GM19463 (cell line): Measurements from ENCODE around the gene ZFX.
"Not testable (repeated sequence)": the region's sequence is repeated elsewhere in the genome, so short reads cannot be mapped to it uniquely, and the experiment has no call there.

Experiments used
- ATAC-seq: cut with Tn5 transposase; IDR thresholded peaks from one replicate; pipeline ENCODE4 v1.9.1; 2021; ENCODE audit warnings: mild to moderate bottlenecking, moderate library complexity; ENCODE audit not compliant: unreplicated experiment

Gene ZFX

DNA sequence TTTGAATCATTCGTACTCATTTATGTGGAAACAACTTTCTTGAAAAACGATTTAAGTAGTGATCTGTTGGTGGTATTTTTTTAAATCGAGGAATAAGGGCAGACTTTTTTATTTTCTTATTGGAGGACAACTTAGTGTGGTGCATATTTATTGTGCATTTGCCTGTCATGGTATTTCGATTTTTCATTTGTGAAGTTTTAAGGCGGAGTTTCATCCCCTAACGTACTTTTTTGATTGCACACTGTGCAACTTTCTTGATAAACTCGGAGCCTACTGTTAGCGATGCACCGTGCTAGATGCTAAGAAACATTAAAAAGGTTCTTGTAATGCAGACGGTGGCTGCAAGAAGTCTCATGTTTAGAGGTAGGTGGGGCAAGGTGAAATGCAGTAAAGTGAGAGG is 1.4 kb downstream of the ZFX start:
- no peak for ATAC-seq

- no peak for ATAC-seq
Observed at GRCh38 chrX:24151513-24151912, 2.0 kb downstream of the ZFX start.

GRCh38 chrX:24153178-24153795 is 3.8 kb downstream of the ZFX start:
- no peak for ATAC-seq

DNA sequence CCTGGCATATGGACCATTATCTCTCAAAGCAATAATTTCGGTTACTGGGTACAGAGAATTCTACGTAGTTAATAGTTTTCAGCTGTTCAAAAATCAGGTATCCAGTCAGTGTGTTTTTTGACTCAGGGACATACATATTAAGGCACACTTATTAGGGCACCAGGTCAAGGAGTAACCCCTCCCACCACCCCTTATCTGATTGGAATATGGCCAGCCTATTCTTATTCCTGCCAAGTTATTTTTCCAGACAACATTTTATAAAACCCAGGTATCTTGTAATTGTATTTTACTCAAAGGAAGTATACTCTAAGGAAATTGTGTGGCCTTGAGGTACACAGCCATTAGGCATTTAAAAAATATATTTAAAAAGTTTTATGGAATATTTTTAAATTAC is 4.3 kb downstream of the ZFX start:
- ATAC-seq: no peak

DNA sequence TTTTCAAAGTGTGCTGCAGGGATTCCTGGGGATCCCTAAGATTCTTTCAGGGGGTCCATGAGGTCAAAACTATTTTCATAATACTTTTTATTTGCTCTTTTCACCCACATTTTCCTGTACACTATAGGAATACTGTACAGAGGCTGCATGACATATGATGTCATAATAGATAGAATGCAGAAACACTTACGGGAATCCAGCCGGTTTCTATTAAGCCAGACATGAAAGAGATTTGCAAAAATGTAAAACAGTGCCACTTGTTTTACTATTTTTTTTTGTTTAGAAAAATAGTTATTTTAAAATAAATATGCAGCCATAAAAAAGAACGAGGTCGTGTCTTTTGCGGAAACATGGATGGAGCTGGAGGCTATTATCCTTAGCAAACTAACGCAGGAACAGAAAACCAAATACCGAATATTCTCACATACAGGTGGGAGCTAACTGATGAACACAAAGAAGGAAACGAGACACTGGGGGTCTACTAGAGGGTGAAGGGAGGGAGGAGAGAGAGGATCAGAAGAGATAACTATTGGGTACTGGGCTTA is 5.0 kb downstream of the ZFX start:
- ATAC-seq: no peak

DNA sequence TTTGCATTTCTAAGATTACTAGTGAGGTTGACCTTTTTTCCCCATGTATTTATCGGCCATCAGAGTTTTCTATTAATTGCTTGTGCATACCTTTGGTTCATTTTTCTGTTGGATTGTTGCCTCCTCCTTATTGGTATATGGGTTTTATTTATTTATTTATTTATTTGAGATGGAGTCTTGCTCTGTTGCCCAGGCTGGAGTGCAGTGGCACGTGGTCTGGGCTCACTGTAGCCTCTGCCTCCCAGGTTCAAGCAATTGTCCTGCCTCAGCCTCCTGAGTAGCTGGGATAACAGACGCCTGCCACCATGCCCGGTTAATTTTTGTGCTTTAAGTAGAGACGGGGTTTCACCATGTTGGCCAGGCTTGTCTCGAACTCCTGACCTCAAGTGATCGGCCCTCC is 6.2 kb downstream of the ZFX start:
- not testable (repeated sequence) for ATAC-seq

- ATAC-seq: no peak
Observed at GRCh38 chrX:24156177-24156576, 6.6 kb downstream of the ZFX start.

DNA sequence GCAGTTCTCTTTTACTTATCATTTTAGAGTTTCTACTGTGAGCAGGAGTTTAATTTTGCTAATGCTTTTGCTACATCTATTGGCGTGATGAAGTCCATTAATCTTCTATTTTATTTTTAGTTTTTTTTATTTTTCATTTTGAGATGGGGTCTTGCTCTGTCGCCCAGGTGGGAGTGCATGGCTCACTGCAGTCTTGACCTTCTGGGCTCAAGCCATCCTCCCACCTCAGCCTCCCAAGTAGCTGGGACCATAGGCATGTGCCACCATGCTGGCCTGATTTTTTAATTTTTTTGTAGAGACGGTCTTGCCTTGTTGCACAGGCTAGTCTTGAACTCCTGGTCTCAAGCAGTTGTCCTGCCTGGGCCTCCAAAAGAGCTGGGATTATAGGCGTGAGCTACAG is 9.4 kb downstream of the ZFX start:
- ATAC-seq: no peak

GRCh38 chrX:24166078-24166477 is 16.5 kb downstream of the ZFX start:
- no peak for ATAC-seq

DNA sequence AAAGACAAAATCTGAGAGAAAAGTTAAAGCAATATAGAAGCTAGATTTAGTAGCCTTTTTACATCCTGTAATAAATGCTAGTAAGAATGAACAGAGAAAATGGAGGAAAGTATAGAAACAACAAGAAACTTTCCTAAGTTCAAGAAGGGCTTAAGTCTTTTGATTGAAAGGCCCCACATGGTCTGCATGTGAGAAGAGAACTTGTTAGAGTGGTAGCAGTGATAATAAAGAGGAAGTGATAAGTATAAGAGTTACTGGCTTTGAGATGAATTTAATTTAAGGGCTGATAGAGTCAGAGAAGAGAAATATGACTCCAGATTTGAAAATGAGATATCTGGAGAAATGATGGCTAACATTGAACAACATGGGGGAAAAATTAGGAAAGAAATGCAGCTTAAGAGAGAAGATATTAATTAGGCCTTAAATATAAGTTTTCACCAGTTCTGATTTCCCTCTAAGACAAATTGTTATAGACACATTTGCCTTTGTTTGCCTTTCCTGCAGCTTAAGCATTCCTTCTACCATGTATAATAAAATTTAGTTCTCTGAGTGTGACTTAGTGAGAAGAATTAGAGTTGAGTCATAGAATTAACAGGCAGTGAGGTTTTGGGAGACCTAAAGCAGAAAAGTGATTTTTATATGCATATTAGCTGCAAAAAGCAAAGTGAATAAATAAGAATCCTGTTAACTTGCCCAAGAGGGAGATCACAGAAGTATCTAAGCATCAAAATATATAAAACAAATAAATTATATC is 18.4 kb downstream of the ZFX start:
- ATAC-seq: no peak

DNA sequence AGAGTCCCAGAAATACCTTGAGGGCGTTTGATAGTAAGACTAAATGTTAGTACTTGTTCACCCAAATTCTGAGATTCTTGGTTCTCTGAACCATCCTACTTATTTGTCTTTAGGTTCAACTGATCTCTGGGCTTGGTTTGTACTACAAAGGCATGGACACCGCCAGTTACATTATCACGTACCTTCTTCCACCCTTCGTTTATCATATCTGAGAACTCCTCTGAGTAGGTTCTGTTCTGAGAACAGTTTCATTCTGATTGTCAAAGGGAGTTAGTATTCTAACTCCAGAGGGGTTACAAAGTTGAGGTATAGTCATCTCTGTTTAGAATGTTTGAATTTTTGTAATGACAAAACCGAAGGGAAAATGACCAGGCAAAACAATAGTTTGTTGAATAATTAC is 19.3 kb downstream of the ZFX start:
- ATAC-seq: peak; percentile 81

DNA sequence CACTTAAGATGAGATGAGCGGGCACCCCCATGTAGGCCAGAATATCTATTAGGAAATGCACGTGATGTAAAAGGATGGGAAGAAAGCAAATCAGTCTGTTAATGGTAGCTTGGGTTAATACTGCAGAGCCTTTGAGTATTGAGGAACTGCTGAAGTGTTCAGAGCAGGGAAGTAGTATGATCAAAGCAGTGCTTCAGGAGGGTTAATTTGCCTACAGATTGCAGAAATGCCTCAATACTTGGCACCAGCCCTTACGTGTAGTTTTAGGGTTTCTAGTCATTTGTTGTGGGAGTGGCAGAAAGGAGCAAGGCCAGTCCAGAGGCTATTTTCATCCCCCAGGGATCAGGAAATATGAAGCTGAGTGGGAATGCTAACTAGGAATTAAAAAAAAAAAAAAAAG is 19.7 kb downstream of the ZFX start:
- peak; percentile 68 for ATAC-seq

DNA sequence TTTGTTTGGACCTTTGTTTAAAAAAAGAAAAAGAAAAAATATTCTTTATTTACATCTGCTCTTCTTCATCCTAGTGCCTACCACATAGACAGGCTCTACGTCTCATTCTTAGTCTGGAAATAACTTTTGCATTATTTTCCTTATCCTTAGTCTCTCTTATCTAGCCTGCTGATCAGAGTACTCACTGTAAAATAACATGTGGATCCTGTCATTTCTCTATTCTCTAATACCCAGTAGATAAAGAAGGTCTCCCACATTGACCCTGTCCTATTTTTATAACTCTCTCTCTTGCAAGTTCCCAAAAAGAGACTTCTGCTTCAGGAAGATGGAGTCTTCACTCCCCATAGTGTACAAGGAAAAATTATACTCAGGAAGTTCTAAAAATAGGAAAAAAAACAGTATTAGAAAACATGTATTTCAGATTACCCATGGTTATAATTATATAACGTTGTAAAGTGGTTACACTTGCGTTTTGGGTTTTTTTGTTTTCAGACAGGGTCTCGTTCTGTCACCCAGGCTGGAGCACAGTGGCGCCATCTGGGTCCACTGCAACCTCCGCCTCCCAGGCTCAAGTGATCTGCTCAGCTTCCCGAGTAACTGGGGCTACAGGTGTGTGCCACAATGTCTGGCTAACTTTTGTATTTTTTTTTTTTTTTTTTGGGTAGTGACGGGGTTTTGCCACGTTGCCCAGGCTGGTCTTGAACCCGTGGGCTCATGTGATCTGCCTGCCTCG is 23.8 kb downstream of the ZFX start:
- ATAC-seq: no peak

- peak; percentile 76 for ATAC-seq
Observed at GRCh38 chrX:24175276-24175675, 25.7 kb downstream of the ZFX start.

GRCh38 chrX:24178441-24178840 is 28.9 kb downstream of the ZFX start:
- no peak for ATAC-seq

DNA sequence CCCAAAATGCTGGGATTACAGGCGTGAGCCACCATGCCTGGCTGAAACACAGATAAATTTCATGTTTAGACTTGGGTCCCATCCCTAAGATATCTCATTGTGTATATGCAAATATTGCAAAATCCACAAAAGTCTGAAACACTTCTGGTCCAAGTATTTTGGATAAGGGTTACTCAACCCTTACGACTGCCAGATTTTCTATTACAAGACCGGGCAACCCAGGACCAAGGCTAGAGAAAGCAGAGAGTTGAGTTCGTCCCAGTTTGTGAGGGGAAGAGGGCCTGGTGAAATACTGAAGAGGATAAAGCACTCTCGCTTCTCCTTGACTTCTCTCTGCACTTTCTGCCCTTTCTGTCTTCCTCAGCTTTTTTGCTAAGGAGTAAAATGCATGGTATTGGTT is 34.5 kb downstream of the ZFX start:
- ATAC-seq: no peak

DNA sequence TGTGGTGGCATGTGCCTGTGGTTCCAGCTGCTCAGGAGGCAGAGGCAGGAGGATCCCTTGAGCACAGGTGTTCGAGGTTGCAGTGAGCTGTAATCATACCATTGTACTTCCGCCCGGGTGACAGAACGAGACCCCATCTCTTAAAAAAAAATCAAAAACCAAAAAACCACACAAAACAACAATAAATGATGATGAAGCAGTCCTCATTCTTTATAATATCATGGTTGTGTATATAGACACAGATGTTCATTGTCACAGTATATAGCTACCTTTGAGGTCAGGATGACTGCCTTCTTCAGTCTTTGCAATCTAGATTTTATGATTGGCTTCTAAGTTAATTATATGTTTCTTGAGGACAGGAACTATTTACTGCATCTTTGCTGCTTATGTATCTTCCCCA is 37.0 kb downstream of the ZFX start:
- ATAC-seq: no peak

DNA sequence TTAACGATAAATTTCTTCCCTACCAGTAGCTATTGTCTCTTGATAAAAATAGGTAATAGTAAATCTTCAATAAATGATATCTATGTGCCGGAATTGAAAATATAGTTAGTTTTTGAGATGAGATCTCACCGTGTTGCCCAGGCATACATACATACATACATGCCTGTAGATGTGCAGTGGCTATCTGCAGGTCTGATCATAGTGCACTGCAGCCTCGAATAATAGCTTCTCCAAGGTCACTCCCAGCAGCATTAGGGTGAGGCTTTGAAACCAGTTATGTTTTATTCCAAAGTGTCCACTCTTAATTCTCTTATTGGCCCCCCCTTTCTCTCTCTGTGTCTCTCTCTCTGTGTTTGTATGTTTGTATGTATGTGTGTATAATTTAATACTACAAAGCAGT is 37.5 kb downstream of the ZFX start:
- ATAC-seq: no peak

DNA sequence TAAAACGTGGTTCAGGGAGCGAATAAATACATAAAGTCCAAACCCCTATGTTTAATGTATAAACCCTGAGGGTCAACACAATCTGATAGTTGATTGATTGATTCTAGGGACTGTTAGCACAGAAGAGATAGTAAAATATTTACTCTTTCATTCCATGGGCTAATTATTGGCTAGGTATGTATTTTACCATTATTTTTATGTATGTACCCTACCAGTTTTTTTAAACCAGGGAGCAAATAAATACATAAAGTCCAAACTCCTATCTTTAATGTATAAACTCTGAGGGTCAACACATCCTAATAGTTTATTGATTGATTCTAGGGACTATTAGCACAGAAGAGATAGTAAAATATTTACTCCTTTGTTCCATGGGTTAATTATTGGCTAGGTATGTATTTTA is 40.0 kb downstream of the ZFX start:
- ATAC-seq: no peak

GRCh38 chrX:24190500-24191156 is 41.1 kb downstream of the ZFX start:
- no peak for ATAC-seq

DNA sequence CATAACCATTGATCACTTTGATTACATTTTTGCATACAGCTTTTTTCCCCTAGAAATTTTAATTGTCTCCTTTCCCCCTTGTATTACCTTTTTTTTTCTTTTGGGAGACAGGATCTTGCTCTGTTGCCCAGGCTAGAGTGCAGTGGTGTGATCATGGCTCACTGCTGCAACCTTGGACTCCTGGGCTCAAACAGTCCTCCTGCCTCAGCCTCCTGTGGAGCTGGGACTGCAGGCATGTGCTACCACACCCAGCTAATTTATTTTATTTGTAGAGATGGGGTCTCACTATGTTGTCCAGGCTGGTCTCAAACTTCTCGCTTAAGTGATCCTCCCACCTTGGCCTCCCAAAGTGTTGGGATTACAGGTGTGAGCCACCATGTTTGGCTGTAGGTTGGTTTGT is 47.0 kb downstream of the ZFX start:
- ATAC-seq: no peak
